Measurements from ENCODE around the gene MYO5C.

- no peak for TF ChIP-seq CTCF (IDR thresholded peaks at IDR 0.05)
- no peak for TF ChIP-seq POLR2A (IDR thresholded peaks at IDR 0.05)
These were observed 65.5 kb downstream of the MYO5C start for GRCh38 chr15:52230073-52230472.
